NOMO-1 (cell line): ENCODE results near the gene LTA.

ENCODE experiments used
- DNase-seq, 2 experiments: peaks; one replicate each; lab custom pipeline; 2025; ENCODE audit not compliant: unreplicated experiment in 2 of 2; lab: John Stamatoyannopoulos, UW

The LTA gene

GRCh38 chr6:31541658-31542521 lies 30.2 kb upstream of the LTA start, which contains the start of gene DDX39B:
Gene DDX39B (minus strand): TSS chr6:31542003. CDS start chr6:31540532, 1,471 bp downstream.
- peak; percentile 91 to 97 for DNase-seq

GRCh38 chr6:31543639-31544038 lies 28.4 kb upstream of the LTA start:
- DNase-seq: no peak

GRCh38 chr6:31544676-31545075 lies 27.4 kb upstream of the LTA start:
- DNase-seq: no peak

GRCh38 chr6:31545291-31545690 lies 26.8 kb upstream of the LTA start:
- DNase-seq: no peak

- DNase-seq: peak; percentile 78 to 83
These were observed 25.6 kb upstream of the LTA start, which contains the start of gene ATP6V1G2 for GRCh38 chr6:31546339-31546957. Gene ATP6V1G2 (minus strand): TSS chr6:31546608. CDS start chr6:31546559, 49 bp downstream.

GRCh38 chr6:31546958-31547726 lies 24.9 kb upstream of the LTA start, which contains the start of gene NFKBIL1:
Gene NFKBIL1 (plus strand): TSS chr6:31547608. CDS start chr6:31547695, 87 bp downstream.
- DNase-seq: peak; percentile 97 to 98

- peak in 1 of 2 experiments; percentile 32 for DNase-seq
These were observed 24.2 kb upstream of the LTA start for GRCh38 chr6:31547727-31548543.

- DNase-seq: no peak
These were observed 23.6 kb upstream of the LTA start for GRCh38 chr6:31548544-31548873.

- peak; percentile 74 to 86 for DNase-seq
These were observed 20.7 kb upstream of the LTA start for GRCh38 chr6:31551371-31551770.

GRCh38 chr6:31556307-31556706 lies 15.8 kb upstream of the LTA start:
- DNase-seq: no peak

- no peak for DNase-seq
These were observed 14.4 kb upstream of the LTA start for GRCh38 chr6:31557443-31558317.

- no peak for DNase-seq
These were observed 13.8 kb upstream of the LTA start for GRCh38 chr6:31558318-31558625.

GRCh38 chr6:31558631-31559500 lies 13.2 kb upstream of the LTA start:
- peak; percentile 100 for DNase-seq

- DNase-seq: no peak
These were observed 12.5 kb upstream of the LTA start for GRCh38 chr6:31559606-31559957.

- peak; percentile 92 to 93 for DNase-seq
These were observed 12.0 kb upstream of the LTA start for GRCh38 chr6:31559958-31560696.

- DNase-seq: no peak
These were observed 11.4 kb upstream of the LTA start for GRCh38 chr6:31560697-31561058.

GRCh38 chr6:31567531-31568370 lies 4.3 kb upstream of the LTA start:
- no peak for DNase-seq
